Kidney epithelial cell (primary cell): ENCODE data around the gene MTAP. TPM values are rescaled to one million over a fixed set of nuclear protein-coding genes. Genes with fewer than 3 reads are reported as not detected.

Experiments
- DNase-seq: peaks from one replicate; pipeline ENCODE4 v3.0.0-alpha.2; 2010; ENCODE audit warnings: low read depth
- H3K27me3 ChIP-seq: 2 replicates; pipeline ENCODE4 v1.6.0; 2011; ENCODE audit warnings: low read length; ENCODE audit not compliant: control insufficient read depth, insufficient read depth
- H3K36me3 ChIP-seq: 2 replicates; pipeline ENCODE4 v1.5.1; 2011; ENCODE audit warnings: low read length; ENCODE audit not compliant: control insufficient read depth, insufficient read depth
- H3K4me3 ChIP-seq: 2 replicates; pipeline ENCODE4 v1.5.1; 2011; ENCODE audit warnings: low read depth, mild to moderate bottlenecking, control low read depth, low read length
- total RNA-seq: library from RNA; depleted of rRNA; stranded (reverse); fragments of >200 nt; gene quantifications from 2 replicates; pipeline ENCODE4 v1.2.3, GENCODE V29; 2015
- TF ChIP-seq, protein P1 (sequence below): IDR thresholded peaks from 2 replicates; pipeline ENCODE4 v1.5.1; 2011; ENCODE audit warnings: mild to moderate bottlenecking, moderate library complexity, low read length, control low read depth, inconsistent platforms; ENCODE audit not compliant: insufficient read depth, poor library complexity, severe bottlenecking

The MTAP gene
- total RNA-seq, 1 donor from 2014 or later = 35.1 TPM

DNA sequence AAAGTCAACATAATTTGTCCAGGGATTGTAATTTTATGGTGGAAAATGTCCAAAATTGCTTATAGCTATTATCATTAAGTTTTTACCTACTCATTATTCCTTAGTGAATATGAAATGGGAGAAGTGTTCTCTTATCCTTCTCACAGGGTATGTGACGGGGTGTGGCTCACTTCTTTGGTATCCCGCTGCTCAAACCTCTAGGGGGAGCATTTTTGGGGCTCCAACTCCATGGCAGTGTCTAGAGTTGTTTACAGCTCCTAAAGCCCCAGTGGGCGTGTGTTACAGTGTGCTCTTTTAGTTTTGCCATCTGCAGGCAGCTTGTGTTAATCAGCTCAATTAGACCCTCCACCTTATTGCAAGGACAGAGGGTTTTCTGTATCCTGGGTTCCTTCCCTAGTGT, 102.3 kb downstream of the MTAP start:
- no peaks in the 10 kb centered on the region for H3K36me3 ChIP-seq
- TF ChIP-seq, protein P1, sequence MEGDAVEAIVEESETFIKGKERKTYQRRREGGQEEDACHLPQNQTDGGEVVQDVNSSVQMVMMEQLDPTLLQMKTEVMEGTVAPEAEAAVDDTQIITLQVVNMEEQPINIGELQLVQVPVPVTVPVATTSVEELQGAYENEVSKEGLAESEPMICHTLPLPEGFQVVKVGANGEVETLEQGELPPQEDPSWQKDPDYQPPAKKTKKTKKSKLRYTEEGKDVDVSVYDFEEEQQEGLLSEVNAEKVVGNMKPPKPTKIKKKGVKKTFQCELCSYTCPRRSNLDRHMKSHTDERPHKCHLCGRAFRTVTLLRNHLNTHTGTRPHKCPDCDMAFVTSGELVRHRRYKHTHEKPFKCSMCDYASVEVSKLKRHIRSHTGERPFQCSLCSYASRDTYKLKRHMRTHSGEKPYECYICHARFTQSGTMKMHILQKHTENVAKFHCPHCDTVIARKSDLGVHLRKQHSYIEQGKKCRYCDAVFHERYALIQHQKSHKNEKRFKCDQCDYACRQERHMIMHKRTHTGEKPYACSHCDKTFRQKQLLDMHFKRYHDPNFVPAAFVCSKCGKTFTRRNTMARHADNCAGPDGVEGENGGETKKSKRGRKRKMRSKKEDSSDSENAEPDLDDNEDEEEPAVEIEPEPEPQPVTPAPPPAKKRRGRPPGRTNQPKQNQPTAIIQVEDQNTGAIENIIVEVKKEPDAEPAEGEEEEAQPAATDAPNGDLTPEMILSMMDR = no peak

DNA sequence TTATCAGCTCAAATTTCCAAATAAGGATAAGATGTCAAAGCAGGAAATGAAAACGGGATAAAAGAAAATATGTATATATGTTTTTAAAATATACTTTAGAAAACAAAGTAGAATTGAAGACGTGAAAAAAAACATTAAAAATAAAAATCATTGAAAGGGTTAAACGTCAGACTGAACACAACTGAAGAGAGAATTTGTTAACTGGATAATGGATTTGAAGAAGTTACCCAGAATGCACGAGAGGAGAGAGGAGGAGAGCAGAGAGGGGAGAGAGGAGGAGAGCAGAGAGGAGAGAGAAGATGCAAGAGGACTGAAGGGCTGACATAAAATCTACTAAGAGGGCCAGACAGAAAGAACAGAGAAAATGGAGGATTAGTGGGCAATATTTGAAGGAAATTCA, 103.8 kb downstream of the MTAP start:
- Histone ChIP-seq H3K36me3 (no peaks in the 10 kb centered on the region), H3K27me3 (no peaks in the 10 kb centered on the region), H3K4me3 (no peak overlapping the region)
- TF ChIP-seq, protein P1 = no peak
- DNase-seq = no peak

More for the DNA sequence above, 102.3 kb downstream of the MTAP start:
- Histone ChIP-seq H3K27me3 (no peaks in the 10 kb centered on the region), H3K4me3 (no peak overlapping the region)
- DNase-seq = no peak

DNA sequence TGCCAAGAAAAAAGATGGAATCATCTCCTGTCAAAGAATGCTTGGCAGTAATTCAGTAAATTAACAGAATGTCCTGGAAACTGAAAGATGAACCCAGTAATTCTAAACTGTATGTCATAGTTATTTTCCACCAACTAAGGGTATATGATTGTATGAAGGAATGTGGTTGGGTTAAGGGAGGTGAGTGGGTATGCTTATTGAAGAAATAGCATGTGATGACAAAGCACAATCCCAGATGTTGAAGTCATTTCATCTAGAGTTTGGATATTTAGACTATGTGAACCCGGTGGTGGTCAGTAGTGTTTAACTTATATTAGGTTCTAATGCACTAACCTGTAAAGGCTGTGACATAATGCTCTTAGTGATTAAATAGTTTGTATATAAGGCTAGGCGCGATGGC, 104.4 kb downstream of the MTAP start:
- Histone ChIP-seq H3K36me3 (no peaks in the 10 kb centered on the region), H3K27me3 (no peaks in the 10 kb centered on the region), H3K4me3 (no peak overlapping the region)
- no peak for DNase-seq
- TF ChIP-seq, protein P1 = no peak

DNA sequence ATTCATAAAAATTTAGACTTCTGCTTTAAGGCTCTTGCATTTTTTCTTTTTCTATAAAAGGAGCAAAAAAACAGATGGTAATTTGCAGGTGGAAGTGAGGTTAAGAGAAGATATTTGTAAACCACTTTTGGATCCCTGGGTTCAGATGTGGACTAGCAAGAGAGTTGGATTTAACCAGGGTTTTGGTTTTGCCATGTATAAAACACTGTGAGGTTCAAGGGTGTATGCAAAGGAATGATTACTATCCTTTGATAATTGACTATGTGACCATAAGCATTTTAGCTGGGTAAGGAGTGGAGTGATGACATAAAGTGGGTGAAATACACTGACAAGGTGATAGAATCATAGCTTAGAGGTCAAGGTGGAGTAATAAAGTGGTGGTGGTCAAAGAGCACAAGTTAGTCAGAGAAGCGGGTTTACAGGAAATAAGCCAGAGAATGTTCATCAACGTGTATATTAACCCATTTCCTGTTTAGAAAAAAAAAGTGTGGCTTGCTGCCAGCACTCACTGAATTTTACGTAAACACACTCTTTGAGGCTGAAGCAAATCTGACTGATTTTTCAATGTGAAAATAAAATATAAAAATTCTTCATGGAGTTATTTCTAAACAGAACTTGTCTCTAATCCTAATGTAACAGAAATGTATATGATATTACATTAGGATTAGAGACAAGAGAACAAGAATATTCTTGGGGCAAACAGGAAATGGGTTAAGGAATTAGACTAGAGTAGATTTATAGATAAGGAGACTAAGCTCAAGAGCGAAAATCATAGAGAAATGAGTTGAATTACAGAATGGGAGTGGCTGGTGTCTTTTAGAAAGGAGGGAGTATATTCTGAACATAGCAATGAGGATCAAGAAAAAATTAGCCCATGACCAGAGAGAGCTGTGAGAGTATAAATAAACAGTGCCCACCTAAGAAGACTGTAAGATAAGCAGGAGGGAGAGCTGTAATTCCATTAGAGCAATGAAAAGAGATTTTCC, 117.2 kb downstream of the MTAP start:
- no peaks in the 10 kb centered on the region for H3K27me3 ChIP-seq
- H3K4me3 ChIP-seq = no peak overlapping the region
- no peaks in the 10 kb centered on the region for H3K36me3 ChIP-seq
- TF ChIP-seq, protein P1 = no peak
- DNase-seq = peak; percentile 7

DNA sequence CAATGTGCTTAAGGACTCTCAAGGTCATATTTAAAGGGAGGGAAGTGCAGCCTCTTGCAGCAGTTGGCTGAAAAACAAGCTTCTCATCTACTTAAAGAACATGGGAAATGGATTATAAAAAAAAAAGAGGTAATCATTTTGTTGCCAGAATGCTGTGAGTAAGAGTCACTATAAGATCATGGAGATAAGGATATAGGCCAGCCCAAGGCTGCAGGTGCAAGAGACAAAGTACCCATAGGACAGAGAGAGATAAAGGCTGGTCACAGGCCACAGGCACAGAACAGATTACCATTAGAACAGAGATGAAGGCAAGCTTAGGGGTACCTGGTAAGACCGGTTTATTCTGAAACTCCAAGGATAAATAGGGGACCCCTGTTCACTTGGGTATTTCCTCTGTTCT, 121.3 kb downstream of the MTAP start:
- H3K27me3 ChIP-seq = no peaks in the 10 kb centered on the region
- no peaks in the 10 kb centered on the region for H3K36me3 ChIP-seq
- H3K4me3 ChIP-seq = no peak overlapping the region
- DNase-seq = no peak
- TF ChIP-seq, protein P1 = no peak

DNA sequence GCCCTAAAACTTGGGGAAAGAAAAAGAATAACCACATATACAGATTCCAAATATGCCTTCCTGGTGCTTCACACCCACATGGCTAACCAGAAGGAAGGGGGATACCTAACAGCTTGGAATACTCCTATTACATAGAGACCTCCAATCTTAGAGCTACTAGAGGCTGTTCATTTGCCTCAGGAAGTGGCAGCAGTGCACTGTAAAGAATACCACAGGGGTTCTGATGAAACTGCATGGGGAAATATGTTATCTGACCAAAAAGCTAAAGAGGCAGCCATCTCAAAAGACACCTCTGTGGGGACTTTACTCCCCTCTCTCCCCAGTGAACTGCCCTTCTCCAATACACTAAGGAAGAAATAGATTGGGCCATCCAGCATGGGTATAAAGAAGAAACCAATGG, 125.3 kb downstream of the MTAP start:
- Histone ChIP-seq H3K36me3 (no peaks in the 10 kb centered on the region), H3K27me3 (no peaks in the 10 kb centered on the region), H3K4me3 (no peak overlapping the region)
- TF ChIP-seq, protein P1 = no peak
- DNase-seq = no peak
